Activated CD4-positive, CD25-positive, alpha-beta regulatory T cell (primary cell): ENCODE results near the gene NUDCD2.

ENCODE experiments used
- DNase-seq, 4 experiments: peaks; one replicate each; lab custom pipeline; 2025; lab: John Stamatoyannopoulos, UW

NUDCD2 gene

GRCh38 chr5:163459819-163460561 is at the start of gene NUDCD2:
TSS of gene NUDCD2 (minus strand) at chr5:163460102. CDS start at chr5:163460050, 52 bp downstream.
- DNase-seq: peak; percentile 86 to 96 (median 92)

- DNase-seq: no peak
Observed at GRCh38 chr5:163509291-163509951, 49.5 kb upstream of the NUDCD2 start.

GRCh38 chr5:163508753-163509152 is 48.9 kb upstream of the NUDCD2 start:
- DNase-seq: no peak

GRCh38 chr5:163506726-163507125 is 46.8 kb upstream of the NUDCD2 start:
- DNase-seq: no peak

- no peak for DNase-seq
Observed at GRCh38 chr5:163506095-163506457, 46.2 kb upstream of the NUDCD2 start.

- DNase-seq: peak; percentile 87 to 96 (median 93)
Observed at GRCh38 chr5:163505368-163506094, 45.6 kb upstream of the NUDCD2 start, which contains the start of gene MAT2B. TSS of gene MAT2B (plus strand) at chr5:163505619. CDS start at chr5:163505687, 68 bp downstream.

GRCh38 chr5:163505049-163505367 is 45.1 kb upstream of the NUDCD2 start:
- DNase-seq: no peak

GRCh38 chr5:163504079-163504931 is 44.4 kb upstream of the NUDCD2 start:
- no peak for DNase-seq

- DNase-seq: no peak
Observed at GRCh38 chr5:163503106-163504078, 43.5 kb upstream of the NUDCD2 start.

GRCh38 chr5:163502521-163502920 is 42.6 kb upstream of the NUDCD2 start:
- DNase-seq: no peak

- no peak for DNase-seq
Observed at GRCh38 chr5:163498886-163499285, 39.0 kb upstream of the NUDCD2 start.

- no peak for DNase-seq
Observed at GRCh38 chr5:163497315-163497714, 37.4 kb upstream of the NUDCD2 start.

- no peak for DNase-seq
Observed at GRCh38 chr5:163496286-163496685, 36.4 kb upstream of the NUDCD2 start.

GRCh38 chr5:163489745-163490075 is 29.8 kb upstream of the NUDCD2 start:
- DNase-seq: no peak

- no peak for DNase-seq
Observed at GRCh38 chr5:163489055-163489744, 29.3 kb upstream of the NUDCD2 start.

- no peak for DNase-seq
Observed at GRCh38 chr5:163478982-163479271, 19.0 kb upstream of the NUDCD2 start.

- DNase-seq: no peak
Observed at GRCh38 chr5:163478126-163478981, 18.5 kb upstream of the NUDCD2 start.

GRCh38 chr5:163475411-163475810 is 15.5 kb upstream of the NUDCD2 start:
- no peak for DNase-seq

- no peak for DNase-seq
Observed at GRCh38 chr5:163473635-163474243, 13.8 kb upstream of the NUDCD2 start.
